H1 (cell line): ENCODE measurements around the gene ATXN7. TPM values are rescaled to one million over a fixed set of nuclear protein-coding genes. Genes with fewer than 3 reads are reported as not detected.

ENCODE experiments used
- CTCF ChIA-PET: fragments of 300-600 bp; sonication (Branson Sonifier 250); formaldehyde crosslinking; loops from one replicate; lab custom pipeline; 2021; ENCODE audit not compliant: partially characterized antibody; lab: Charles Lee
- POLR2A ChIA-PET: fragments of 300-600 bp; sonication (Branson Sonifier 250); formaldehyde crosslinking; loops from one replicate; lab custom pipeline; 2021; ENCODE audit warnings: inconsistent platforms; ENCODE audit not compliant: partially characterized antibody; lab: Charles Lee
- DNase-seq, 2 experiments: peaks; one replicate each; pipeline versions ENCODE4 v3.0.0 to v3.0.0-alpha.2; 2010 to 2022; ENCODE audit warnings: low spot score in 2 of 2, low read depth in 1 of 2, mixed read lengths in 1 of 2
- FAIRE-seq: peaks from 2 replicates; lab custom pipeline; 2011; peaks lifted over from hg19 to GRCh38; lab: Jason Lieb, UNC
- H2AFZ ChIP-seq: 2 replicates; pipeline ENCODE4 v1.8.1; 2012; ENCODE audit warnings: low read length, inconsistent platforms
- H2AK5ac ChIP-seq: 2 replicates; pipeline ENCODE4 v1.6.1; 2013; ENCODE audit warnings: low read depth, low read length
- H2BK120ac ChIP-seq: replicated peaks from 2 replicates; pipeline ENCODE3; 2013; ENCODE audit warnings: low read depth, low read length, inconsistent platforms
- H2BK12ac ChIP-seq: 2 replicates; pipeline ENCODE4 v1.6.1; 2013; ENCODE audit warnings: low read depth, low read length
- H2BK15ac ChIP-seq: 2 replicates; pipeline ENCODE4 v1.6.1; 2013; ENCODE audit warnings: low read length
- H2BK20ac ChIP-seq: 2 replicates; pipeline ENCODE4 v1.6.1; 2013; ENCODE audit warnings: low read length
- H2BK5ac ChIP-seq: 2 replicates; pipeline ENCODE4 v1.6.1; 2013; ENCODE audit warnings: low read depth, low read length
- H3K14ac ChIP-seq: 2 replicates; pipeline ENCODE4 v1.6.1; 2013; ENCODE audit warnings: inconsistent platforms; ENCODE audit not compliant: insufficient read length
- H3K18ac ChIP-seq: 2 replicates; pipeline ENCODE4 v1.6.1; 2013; ENCODE audit warnings: low read length; ENCODE audit errors: extremely low read depth
- H3K23ac ChIP-seq: 2 replicates; pipeline ENCODE4 v1.6.1; 2013; ENCODE audit warnings: inconsistent platforms; ENCODE audit not compliant: insufficient read length
- H3K23me2 ChIP-seq: 2 replicates; pipeline ENCODE4 v1.6.1; 2013; ENCODE audit warnings: low read depth, low read length
- H3K27ac ChIP-seq: 2 replicates; pipeline ENCODE4 v1.6.1; 2011; ENCODE audit warnings: low read depth, low read length, inconsistent platforms
- H3K27me3 ChIP-seq, 4 experiments: replicated peaks in 1 of 4; 1 replicate in 1 of 4; 2 replicates in 3 of 4; pipeline versions ENCODE4 v1.6.1 to v1.8.1; 2011 to 2013; ENCODE audit warnings: low read length in 3 of 4, mild to moderate bottlenecking in 3 of 4, inconsistent platforms in 2 of 4, mixed read lengths in 2 of 4, moderate library complexity in 1 of 4; ENCODE audit not compliant: control insufficient read depth in 3 of 4, insufficient read depth in 3 of 4; ENCODE audit errors: extremely low read depth in 1 of 4
- H3K36me3 ChIP-seq, 4 experiments: 2 replicates each; pipeline versions ENCODE4 v1.6.1 to v1.8.1; 2011 to 2013; ENCODE audit warnings: mild to moderate bottlenecking in 4 of 4, low read length in 3 of 4, moderate library complexity in 2 of 4, control low read depth in 1 of 4, inconsistent platforms in 1 of 4; ENCODE audit not compliant: insufficient read depth in 4 of 4, control insufficient read depth in 2 of 4
- H3K4ac ChIP-seq: replicated peaks from 2 replicates; pipeline ENCODE3; 2013; ENCODE audit warnings: low read length, low read depth, mixed read lengths, inconsistent platforms; ENCODE audit not compliant: insufficient read length
- H3K4me1 ChIP-seq, 4 experiments: replicated peaks in 1 of 4; 1 replicate in 1 of 4; 2 replicates in 3 of 4; pipeline versions ENCODE4 v1.6.1 to v1.8.1; 2011 to 2013; ENCODE audit warnings: low read length in 3 of 4, inconsistent platforms in 2 of 4, mixed read lengths in 1 of 4; ENCODE audit not compliant: insufficient read depth in 4 of 4, control insufficient read depth in 3 of 4
- H3K4me2 ChIP-seq, 2 experiments: 2 replicates each; pipeline versions ENCODE4 v1.6.1 to v1.8.1; 2011 to 2013; ENCODE audit warnings: low read depth in 2 of 2, low read length in 2 of 2, control low read depth in 1 of 2, inconsistent platforms in 1 of 2, mild to moderate bottlenecking in 1 of 2; ENCODE audit not compliant: insufficient read depth in 1 of 2
- H3K4me3 ChIP-seq, 4 experiments: fragments of 200-600, 300-600 bp in 1 of 4; sonication (generic), shearing (Covaris generic), sonication (Bioruptor Twin) in 1 of 4; 2 replicates each; pipeline versions ENCODE4 v1.5.1 to v1.8.1; 2011 to 2016; ENCODE audit warnings: low read length in 4 of 4, low read depth in 3 of 4, control low read depth in 2 of 4, inconsistent platforms in 2 of 4, mild to moderate bottlenecking in 2 of 4, mixed read lengths in 1 of 4, moderate library complexity in 1 of 4; ENCODE audit not compliant: insufficient read depth in 2 of 4; ENCODE audit errors: extremely low read depth in 1 of 4
- H3K56ac ChIP-seq: replicated peaks from 2 replicates; pipeline ENCODE3; 2013; ENCODE audit warnings: low read depth, mild to moderate bottlenecking, mixed read lengths, low read length, inconsistent platforms; ENCODE audit not compliant: insufficient read length
- H3K79me1 ChIP-seq: 2 replicates; pipeline ENCODE4 v1.6.1; 2013; ENCODE audit warnings: low read depth, low read length, control low read depth
- H3K79me2 ChIP-seq, 2 experiments: 2 replicates each; pipeline versions ENCODE4 v1.6.1 to v1.8.1; 2012 to 2013; ENCODE audit warnings: low read length in 2 of 2, mild to moderate bottlenecking in 2 of 2, inconsistent platforms in 1 of 2; ENCODE audit not compliant: insufficient read depth in 2 of 2, control insufficient read depth in 1 of 2
- H3K9ac ChIP-seq, 4 experiments: replicated peaks in 1 of 4; 1 replicate in 1 of 4; 2 replicates in 3 of 4; pipeline versions ENCODE4 v1.6.1 to v1.8.1; 2011 to 2013; ENCODE audit warnings: low read depth in 3 of 4, low read length in 3 of 4, control low read depth in 2 of 4, mild to moderate bottlenecking in 2 of 4, moderate library complexity in 2 of 4, inconsistent platforms in 1 of 4; ENCODE audit errors: extremely low read depth in 1 of 4
- H3K9me3 ChIP-seq, 2 experiments: 2 replicates each; pipeline versions ENCODE4 v1.6.1 to v1.8.1; 2012 to 2013; ENCODE audit warnings: mild to moderate bottlenecking in 2 of 2, moderate library complexity in 2 of 2, control low read depth in 1 of 2, inconsistent platforms in 1 of 2, low read depth in 1 of 2, low read length in 1 of 2, mixed read lengths in 1 of 2; ENCODE audit not compliant: insufficient read depth in 2 of 2
- H4K20me1 ChIP-seq, 2 experiments: replicated peaks in 1 of 2; 2 replicates each; pipeline versions ENCODE3 to v1.8.1; 2011 to 2013; ENCODE audit warnings: inconsistent platforms in 2 of 2, low read length in 2 of 2, mild to moderate bottlenecking in 1 of 2; ENCODE audit not compliant: insufficient read depth in 2 of 2, control insufficient read depth in 1 of 2
- H4K5ac ChIP-seq: 2 replicates; pipeline ENCODE4 v1.6.1; 2013; ENCODE audit warnings: low read length, low read depth, mixed read lengths, inconsistent platforms; ENCODE audit not compliant: insufficient read length
- H4K8ac ChIP-seq: 2 replicates; pipeline ENCODE4 v1.8.0; 2013; ENCODE audit warnings: mild to moderate bottlenecking, moderate library complexity, low read length, inconsistent platforms; ENCODE audit not compliant: insufficient read depth; ENCODE audit errors: extremely low read depth
- H4K91ac ChIP-seq: replicated peaks from 2 replicates; pipeline ENCODE3; 2013; ENCODE audit warnings: low read length, mixed read lengths, inconsistent platforms; ENCODE audit not compliant: insufficient read length
- ASH2L ChIP-seq: fragments of 200-600, 300-600 bp; sonication (generic); IDR thresholded peaks from one replicate; pipeline ENCODE4 v1.7.1; 2017; ENCODE audit warnings: low read length
- BRCA1 ChIP-seq: IDR thresholded peaks from 2 replicates; pipeline ENCODE4 v1.6.1; 2012; ENCODE audit warnings: low read depth, low read length, improper control_type of control experiment
- CBX5 ChIP-seq: fragments of 300-800, 300-1000 bp; sonication (generic); IDR thresholded peaks from 2 replicates; pipeline ENCODE4 v1.7.1; 2016; ENCODE audit warnings: antibody characterized with exemption, low read length, low read depth
- CHD1 ChIP-seq: IDR thresholded peaks from 2 replicates; pipeline ENCODE4 v1.6.1; 2012; ENCODE audit warnings: low read depth, low read length, improper control_type of control experiment
- EP300 ChIP-seq, 2 experiments: IDR thresholded peaks; 1 replicate in 1 of 2; 2 replicates in 1 of 2; pipeline ENCODE4 v1.6.1; 2011 to 2012; ENCODE audit warnings: low read depth in 2 of 2, low read length in 2 of 2, mild to moderate bottlenecking in 2 of 2, borderline replicate concordance in 1 of 2, inconsistent platforms in 1 of 2, moderate library complexity in 1 of 2
- KDM1A ChIP-seq: fragments of 200-600, 300-600 bp; sonication (generic); IDR thresholded peaks from 2 replicates; pipeline ENCODE4 v1.7.1; 2016; ENCODE audit warnings: mild to moderate bottlenecking, low read length, borderline replicate concordance
- KDM4A ChIP-seq: IDR thresholded peaks from one replicate; pipeline ENCODE4 v1.7.1; 2012; ENCODE audit warnings: low read depth, mild to moderate bottlenecking, moderate library complexity, low read length, inconsistent platforms; ENCODE audit not compliant: severe bottlenecking
- NANOG ChIP-seq: IDR thresholded peaks from 2 replicates; pipeline ENCODE4 v1.6.1; 2011; ENCODE audit warnings: low read length, low read depth, mild to moderate bottlenecking, inconsistent platforms; ENCODE audit not compliant: insufficient read depth, poor library complexity, severe bottlenecking
- NRF1 ChIP-seq: IDR thresholded peaks from 2 replicates; pipeline ENCODE4 v1.6.1; 2011; ENCODE audit warnings: mild to moderate bottlenecking, low read depth, low read length, improper control_type of control experiment
- SIN3A ChIP-seq, 2 experiments: IDR thresholded peaks in 1 of 2; conservative IDR thresholded peaks in 1 of 2; 2 replicates each; pipeline ENCODE4 v1.6.1; 2011 to 2012; ENCODE audit warnings: low read length in 2 of 2, improper control_type of control experiment in 1 of 2, low read depth in 1 of 2, mild to moderate bottlenecking in 1 of 2
- WGBS, 2 experiments: shearing (Covaris generic) in 1 of 2; methylation state at CpG; one replicate each; pipeline versions ENCODE4 v1.1.6 to v1.1.7; 2013 to 2015; ENCODE audit warnings: low lambda C conversion rate in 2 of 2, mixed read lengths in 2 of 2, inconsistent platforms in 1 of 2, low coverage in 1 of 2, missing lambda C conversion rate in 1 of 2; ENCODE audit not compliant: insufficient replicate concordance in 2 of 2, insufficient coverage in 1 of 2, insufficient read length in 1 of 2; ENCODE audit errors: extremely low coverage in 1 of 2, missing lambda C conversion rate in 1 of 2; 5-methylcytosine and 5-hydroxymethylcytosine counted together
- polyA plus RNA-seq, 7 experiments: library from polyadenylated mRNA; depleted of rRNA in 3 of 7; stranded (reverse) in 5 of 7; unstranded in 2 of 7; fragments of >200 nt in 5 of 7; fragments of 200-250 nt in 2 of 7; gene quantifications; 1 replicate in 5 of 7; 2 replicates in 1 of 7; 4 replicates in 1 of 7; pipeline versions ENCODE4 v1.2.1 to v1.2.3, GENCODE V29; 2011 to 2013; ENCODE audit warnings: missing spikeins in 2 of 7, mixed read lengths in 2 of 7
- total RNA-seq: library from RNA; stranded (reverse); fragmentation: NEBNext Ultra II Directional; extraction: Animal tissue kit (Norgen Biotek cat#: 25700); gene quantifications from 2 replicates; pipeline ENCODE4 v1.2.1, GENCODE V29; 2021
- TF ChIP-seq, protein P1 (sequence below), 3 experiments: IDR thresholded peaks; 1 replicate in 2 of 3; 2 replicates in 1 of 3; pipeline versions ENCODE4 v1.5.1 to v1.6.1; 2011; ENCODE audit warnings: low read length in 3 of 3, mild to moderate bottlenecking in 3 of 3, inconsistent platforms in 2 of 3, low read depth in 1 of 3, moderate library complexity in 1 of 3; ENCODE audit not compliant: insufficient read depth in 1 of 3; ENCODE audit errors: control extremely low read depth in 1 of 3

ATXN7 gene
- total and polyA plus RNA-seq, 2 of the 8 experiments (the other 6 are each of a cell fraction or from before 2014, with no cell fraction given), result 15.5 to 16.8 TPM

DNA sequence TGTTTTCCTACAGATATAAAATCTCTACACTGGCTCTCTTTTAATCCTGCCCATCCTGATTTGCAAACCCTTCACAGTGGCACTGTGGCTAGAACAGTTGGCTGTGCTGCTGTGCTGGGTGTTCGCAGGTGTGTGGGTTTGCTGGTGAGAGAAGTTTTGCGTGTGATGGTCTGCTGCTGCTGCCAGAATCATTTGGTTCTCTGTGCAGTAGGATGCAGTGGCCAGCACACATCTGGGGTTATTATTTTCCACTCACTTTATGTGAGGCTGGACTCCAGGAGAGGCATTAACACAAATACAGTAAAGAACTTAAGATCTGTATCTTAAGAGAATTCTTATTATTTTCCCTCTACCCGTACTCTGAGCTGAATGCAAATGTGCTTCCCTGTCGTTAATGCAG, 175.7 kb downstream of the ATXN7 start:
- ChIA-PET CTCF (interaction anchor here (1.0 to 2.1 kb wide), 5 partner anchors 9 to 445 kb away, joined by 3 to 12 read pairs (median 4); no protein-coding TSS in a partner anchor), POLR2A (no interaction called here)
- H4K8ac ChIP-seq, result no peak overlapping the region
- H3K4ac ChIP-seq, result no peak overlapping the region
- no peaks in the 10 kb centered on the region for H3K4me1 ChIP-seq
- WGBS, 2 experiments, result 84% methylated on average over 4 of the region's 4 CpGs; no CpG with 5 or more reads in 1 of the 2 experiments
- no peaks in the 10 kb centered on the region for H3K9me3 ChIP-seq
- H3K27ac ChIP-seq, result no peak overlapping the region
- no peaks in the 10 kb centered on the region for H3K79me1 ChIP-seq
- no peak overlapping the region for H4K5ac ChIP-seq
- no peak overlapping the region for H4K91ac ChIP-seq
- H2BK12ac ChIP-seq, result no peak overlapping the region
- H3K18ac ChIP-seq, result no peak overlapping the region
- no peaks in the 10 kb centered on the region for H3K36me3 ChIP-seq
- H2BK5ac ChIP-seq, result no peak overlapping the region
- H3K56ac ChIP-seq, result no peak overlapping the region
- H2BK120ac ChIP-seq, result no peak overlapping the region
- DNase-seq, result no peak
- H3K9ac ChIP-seq, result no peak overlapping the region
- no peak overlapping the region for H3K14ac ChIP-seq
- H3K4me3 ChIP-seq, result no peak overlapping the region
- no peak overlapping the region for H3K4me2 ChIP-seq
- no peaks in the 10 kb centered on the region for H3K23me2 ChIP-seq
- H3K23ac ChIP-seq, result no peak overlapping the region
- H3K27me3 ChIP-seq, result no peaks in the 10 kb centered on the region
- H3K79me2 ChIP-seq, result no peaks in the 10 kb centered on the region
- no peak overlapping the region for H2AFZ ChIP-seq
- no peak for FAIRE-seq
- H2AK5ac ChIP-seq, result no peak overlapping the region
- H2BK15ac ChIP-seq, result no peak overlapping the region
- H4K20me1 ChIP-seq, result no peaks in the 10 kb centered on the region
- no peak overlapping the region for H2BK20ac ChIP-seq
- TF ChIP-seq KDM1A (no peak), SIN3A (conservative IDR thresholded peaks at IDR 0.05 in 1 of 2, IDR thresholded peaks at IDR 0.05 in 1 of 2; ENCODE audit: low read depth in 1 of 2, low read length in 2 of 2) (no peak), ASH2L (no peak), CHD1 (no peak), EP300 (IDR thresholded peaks at IDR 0.05; ENCODE audit: borderline replicate concordance in 1 of 2, low read depth in 2 of 2, low read length in 2 of 2) (no peak), BRCA1 (no peak), NANOG (no peak), KDM4A (no peak), CBX5 (no peak), NRF1 (no peak)
- TF ChIP-seq, protein P1, sequence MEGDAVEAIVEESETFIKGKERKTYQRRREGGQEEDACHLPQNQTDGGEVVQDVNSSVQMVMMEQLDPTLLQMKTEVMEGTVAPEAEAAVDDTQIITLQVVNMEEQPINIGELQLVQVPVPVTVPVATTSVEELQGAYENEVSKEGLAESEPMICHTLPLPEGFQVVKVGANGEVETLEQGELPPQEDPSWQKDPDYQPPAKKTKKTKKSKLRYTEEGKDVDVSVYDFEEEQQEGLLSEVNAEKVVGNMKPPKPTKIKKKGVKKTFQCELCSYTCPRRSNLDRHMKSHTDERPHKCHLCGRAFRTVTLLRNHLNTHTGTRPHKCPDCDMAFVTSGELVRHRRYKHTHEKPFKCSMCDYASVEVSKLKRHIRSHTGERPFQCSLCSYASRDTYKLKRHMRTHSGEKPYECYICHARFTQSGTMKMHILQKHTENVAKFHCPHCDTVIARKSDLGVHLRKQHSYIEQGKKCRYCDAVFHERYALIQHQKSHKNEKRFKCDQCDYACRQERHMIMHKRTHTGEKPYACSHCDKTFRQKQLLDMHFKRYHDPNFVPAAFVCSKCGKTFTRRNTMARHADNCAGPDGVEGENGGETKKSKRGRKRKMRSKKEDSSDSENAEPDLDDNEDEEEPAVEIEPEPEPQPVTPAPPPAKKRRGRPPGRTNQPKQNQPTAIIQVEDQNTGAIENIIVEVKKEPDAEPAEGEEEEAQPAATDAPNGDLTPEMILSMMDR (IDR thresholded peaks at IDR 0.05; ENCODE audit: control extremely low read depth in 1 of 3, insufficient read depth in 1 of 3, low read depth in 1 of 3, low read length in 3 of 3), result no peak
